ENCODE measurements around the gene ZBTB21.

DNA sequence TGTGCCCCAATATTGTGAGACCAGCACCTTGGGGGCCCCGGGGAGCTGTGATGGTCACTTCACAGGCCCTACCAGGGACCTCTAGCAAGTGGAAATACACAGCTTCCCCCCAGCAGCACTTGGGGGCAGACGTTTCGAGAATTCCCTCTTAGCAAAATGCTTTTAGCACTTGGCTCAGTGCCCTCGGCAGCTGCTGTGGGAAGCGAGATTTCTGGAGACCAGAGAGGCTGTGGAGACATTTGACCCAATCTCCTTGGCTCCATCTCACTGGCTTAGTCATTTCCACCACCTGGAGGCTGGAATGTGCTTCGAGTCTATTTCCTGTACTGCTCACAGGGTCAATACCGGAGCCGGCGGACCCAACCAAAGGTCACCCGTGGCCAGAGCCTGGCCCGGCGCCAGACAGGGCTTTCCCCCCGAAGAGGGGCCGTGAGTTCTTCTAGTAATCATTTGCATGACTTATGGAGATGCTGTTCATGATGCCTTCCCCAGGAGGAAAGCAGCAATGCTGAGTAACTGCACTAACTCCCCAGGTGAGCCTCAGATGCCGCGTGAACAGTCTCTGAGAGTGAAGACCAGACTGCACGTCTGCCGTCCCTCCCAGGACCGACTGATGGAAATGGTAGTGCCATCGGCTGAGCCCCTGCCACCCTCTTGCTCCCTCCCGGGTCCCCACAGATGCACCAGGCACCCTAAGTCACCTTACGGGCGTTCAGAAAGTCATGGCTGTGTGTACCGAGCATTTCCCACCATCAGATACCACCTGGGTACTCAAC is 52.0 kb downstream of the ZBTB21 start:
- TF ChIP-seq, protein P1, sequence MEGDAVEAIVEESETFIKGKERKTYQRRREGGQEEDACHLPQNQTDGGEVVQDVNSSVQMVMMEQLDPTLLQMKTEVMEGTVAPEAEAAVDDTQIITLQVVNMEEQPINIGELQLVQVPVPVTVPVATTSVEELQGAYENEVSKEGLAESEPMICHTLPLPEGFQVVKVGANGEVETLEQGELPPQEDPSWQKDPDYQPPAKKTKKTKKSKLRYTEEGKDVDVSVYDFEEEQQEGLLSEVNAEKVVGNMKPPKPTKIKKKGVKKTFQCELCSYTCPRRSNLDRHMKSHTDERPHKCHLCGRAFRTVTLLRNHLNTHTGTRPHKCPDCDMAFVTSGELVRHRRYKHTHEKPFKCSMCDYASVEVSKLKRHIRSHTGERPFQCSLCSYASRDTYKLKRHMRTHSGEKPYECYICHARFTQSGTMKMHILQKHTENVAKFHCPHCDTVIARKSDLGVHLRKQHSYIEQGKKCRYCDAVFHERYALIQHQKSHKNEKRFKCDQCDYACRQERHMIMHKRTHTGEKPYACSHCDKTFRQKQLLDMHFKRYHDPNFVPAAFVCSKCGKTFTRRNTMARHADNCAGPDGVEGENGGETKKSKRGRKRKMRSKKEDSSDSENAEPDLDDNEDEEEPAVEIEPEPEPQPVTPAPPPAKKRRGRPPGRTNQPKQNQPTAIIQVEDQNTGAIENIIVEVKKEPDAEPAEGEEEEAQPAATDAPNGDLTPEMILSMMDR (IDR thresholded peaks at IDR 0.05; ENCODE audit: low read depth, low read length, poor library complexity, severe bottlenecking): no peak
- no peak for TF ChIP-seq EZH2phosphoT487 (IDR thresholded peaks at IDR 0.05; ENCODE audit: borderline replicate concordance, low read length)

Data from DOHH2 (cell line).